ENCODE data around the gene KCNT1.

DNA sequence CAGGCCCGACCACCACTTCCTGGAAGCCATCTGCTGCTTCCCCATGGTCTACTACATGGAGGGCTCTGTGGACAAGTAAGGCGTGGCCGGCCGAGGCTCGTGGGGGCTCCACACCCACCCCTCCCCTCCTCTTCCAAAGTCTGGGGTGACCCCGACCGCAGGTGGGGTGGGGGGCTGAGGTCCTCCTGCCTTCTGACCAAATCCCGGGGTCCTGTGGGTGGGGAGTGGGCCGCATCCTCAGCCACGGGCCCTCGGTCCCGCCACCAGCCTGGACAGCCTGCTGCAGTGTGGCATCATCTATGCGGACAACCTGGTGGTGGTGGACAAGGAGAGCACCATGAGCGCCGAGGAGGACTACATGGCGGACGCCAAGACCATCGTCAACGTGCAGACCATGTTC, 76.4 kb downstream of the KCNT1 start:
- TF ChIP-seq, protein P1, sequence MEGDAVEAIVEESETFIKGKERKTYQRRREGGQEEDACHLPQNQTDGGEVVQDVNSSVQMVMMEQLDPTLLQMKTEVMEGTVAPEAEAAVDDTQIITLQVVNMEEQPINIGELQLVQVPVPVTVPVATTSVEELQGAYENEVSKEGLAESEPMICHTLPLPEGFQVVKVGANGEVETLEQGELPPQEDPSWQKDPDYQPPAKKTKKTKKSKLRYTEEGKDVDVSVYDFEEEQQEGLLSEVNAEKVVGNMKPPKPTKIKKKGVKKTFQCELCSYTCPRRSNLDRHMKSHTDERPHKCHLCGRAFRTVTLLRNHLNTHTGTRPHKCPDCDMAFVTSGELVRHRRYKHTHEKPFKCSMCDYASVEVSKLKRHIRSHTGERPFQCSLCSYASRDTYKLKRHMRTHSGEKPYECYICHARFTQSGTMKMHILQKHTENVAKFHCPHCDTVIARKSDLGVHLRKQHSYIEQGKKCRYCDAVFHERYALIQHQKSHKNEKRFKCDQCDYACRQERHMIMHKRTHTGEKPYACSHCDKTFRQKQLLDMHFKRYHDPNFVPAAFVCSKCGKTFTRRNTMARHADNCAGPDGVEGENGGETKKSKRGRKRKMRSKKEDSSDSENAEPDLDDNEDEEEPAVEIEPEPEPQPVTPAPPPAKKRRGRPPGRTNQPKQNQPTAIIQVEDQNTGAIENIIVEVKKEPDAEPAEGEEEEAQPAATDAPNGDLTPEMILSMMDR (IDR thresholded peaks at IDR 0.05): no peak
- TF ChIP-seq POLR2A (IDR thresholded peaks at IDR 0.05): no peak

All from esophagus squamous epithelium (tissue), 4 donors.